Hepatocyte (in vitro differentiated cells): Measurements from ENCODE around the gene ARHGEF12. TPM values are rescaled to one million over a fixed set of nuclear protein-coding genes. Genes with fewer than 3 reads are reported as not detected.

Experiments
- DNase-seq: peaks from one replicate; pipeline ENCODE4 v3.0.0-alpha.2; 2016; ENCODE audit warnings: low spot score
- H2AFZ ChIP-seq: fragments of 200-600 bp; sonication (generic); 2 replicates; pipeline ENCODE4 v1.6.0; 2016; ENCODE audit warnings: antibody characterized with exemption, mild to moderate bottlenecking
- H3K27ac ChIP-seq: fragments of 200-600 bp; sonication (generic); 2 replicates; pipeline ENCODE4 v1.5.1; 2016; ENCODE audit warnings: mild to moderate bottlenecking
- H3K27me3 ChIP-seq: fragments of 200-600 bp; sonication (generic); 2 replicates; pipeline ENCODE4 v1.6.1; 2016
- H3K36me3 ChIP-seq: fragments of 200-600 bp; sonication (generic); replicated peaks from 2 replicates; pipeline ENCODE4 v1.5.1; 2016; ENCODE audit warnings: low read depth; ENCODE audit not compliant: insufficient read depth
- H3K4me1 ChIP-seq: fragments of 200-600 bp; sonication (generic); 2 replicates; pipeline ENCODE4 v1.5.1; 2016; ENCODE audit warnings: mild to moderate bottlenecking, moderate library complexity; ENCODE audit not compliant: insufficient read depth
- H3K4me2 ChIP-seq: fragments of 200-600 bp; sonication (generic); 2 replicates; pipeline ENCODE4 v1.6.0; 2016
- H3K4me3 ChIP-seq: fragments of 200-600 bp; sonication (generic); 2 replicates; pipeline ENCODE4 v1.5.1; 2016; ENCODE audit warnings: mild to moderate bottlenecking
- H3K79me2 ChIP-seq: fragments of 200-600 bp; sonication (generic); 2 replicates; pipeline ENCODE4 v1.6.0; 2017; ENCODE audit warnings: mild to moderate bottlenecking
- H3K9me2 ChIP-seq: fragments of 200-600 bp; sonication (generic); replicated peaks from 2 replicates; pipeline ENCODE4 v1.6.0; 2017; ENCODE audit warnings: mild to moderate bottlenecking; ENCODE audit not compliant: insufficient read depth
- H3K9me3 ChIP-seq: fragments of 200-600 bp; sonication (generic); 2 replicates; pipeline ENCODE4 v1.5.1; 2016; ENCODE audit warnings: low read depth, mild to moderate bottlenecking
- H4K20me1 ChIP-seq: fragments of 200-600 bp; sonication (generic); 2 replicates; pipeline ENCODE4 v1.6.0; 2016; ENCODE audit warnings: mild to moderate bottlenecking; ENCODE audit not compliant: insufficient read depth, poor library complexity, severe bottlenecking
- CTCF ChIP-seq: fragments of 200-600 bp; sonication (generic); IDR thresholded peaks from 2 replicates; pipeline ENCODE4 v1.5.1; 2016; ENCODE audit warnings: antibody characterized with exemption, mild to moderate bottlenecking; ENCODE audit not compliant: poor library complexity
- EZH2 ChIP-seq: fragments of 200-600 bp; sonication (generic); IDR thresholded peaks from 2 replicates; pipeline ENCODE4 v1.6.1; 2016; ENCODE audit warnings: antibody characterized with exemption, mild to moderate bottlenecking, borderline replicate concordance
- EZH2phosphoT487 ChIP-seq: fragments of 200-600 bp; sonication (generic); IDR thresholded peaks from one replicate; pipeline ENCODE4 v1.6.1; 2018; ENCODE audit warnings: antibody characterized with exemption, mild to moderate bottlenecking, low read depth, moderate library complexity; ENCODE audit not compliant: unreplicated experiment, severe bottlenecking
- WGBS: methylation state at CpG from one replicate; pipeline ENCODE4 v1.1.6; 2016; ENCODE audit warnings: low lambda C conversion rate; ENCODE audit errors: missing lambda C conversion rate; 5-methylcytosine and 5-hydroxymethylcytosine counted together
- polyA plus RNA-seq: library from polyadenylated mRNA; unstranded; fragments of >200 nt; fragmentation: Nextera tagmentation; extraction: Ambion mirVana; gene quantifications from 2 replicates; pipeline ENCODE4 v1.2.1, GENCODE V29; 2016
- total RNA-seq: library from RNA; depleted of rRNA; stranded (reverse); fragments of >200 nt; gene quantifications from 2 replicates; pipeline ENCODE4 v1.2.3, GENCODE V29; 2014

Gene ARHGEF12
- total and polyA plus RNA-seq, 2 experiments from 2014 or later: 21.2 to 75.1 TPM

DNA sequence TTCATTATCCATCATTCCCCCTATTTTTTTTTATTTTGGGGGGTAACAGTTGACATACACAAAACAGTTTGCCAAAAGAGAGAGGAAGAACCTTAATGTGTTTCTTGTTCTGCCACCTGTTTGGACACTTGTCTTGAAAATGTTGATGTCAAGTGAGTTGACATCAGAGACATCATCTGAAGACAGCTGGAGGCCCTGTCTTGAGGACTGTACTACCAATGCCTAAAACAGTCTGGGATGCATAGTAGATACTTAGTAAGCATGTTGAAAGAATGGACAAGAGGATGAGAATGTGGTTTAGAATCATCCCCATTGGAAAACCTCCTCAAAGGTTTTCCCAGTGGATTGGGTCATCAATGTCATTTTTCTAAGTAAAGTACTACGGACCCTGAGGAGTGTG is 2.4 kb upstream of the ARHGEF12 start:
- Histone ChIP-seq H3K27me3 (no peaks in the 10 kb centered on the region), H3K27ac (no peak overlapping the region), H3K9me3 (no peaks in the 10 kb centered on the region), H3K36me3 (no peaks in the 10 kb centered on the region), H3K79me2 (peaks cover 21% of the 10 kb centered on the region), H3K4me1 (peaks cover 17% of the 10 kb centered on the region), H2AFZ (no peak overlapping the region), H3K9me2 (no peaks in the 10 kb centered on the region), H3K4me2 (no peak overlapping the region), H3K4me3 (no peak overlapping the region), H4K20me1 (peaks cover 18% of the 10 kb centered on the region)
- 93% methylated on average over 1 of the region's 1 CpG for WGBS
- DNase-seq: no peak
- TF ChIP-seq EZH2phosphoT487 (no peak), CTCF (no peak), EZH2 (no peak)

- TF ChIP-seq CTCF (no peak), EZH2 (no peak), EZH2phosphoT487 (no peak)
- Histone ChIP-seq H2AFZ (no peak overlapping the region), H3K27ac (no peak overlapping the region), H3K4me2 (no peak overlapping the region), H3K27me3 (no peaks in the 10 kb centered on the region), H3K4me3 (no peak overlapping the region), H3K79me2 (peaks cover 27% of the 10 kb centered on the region), H3K9me3 (no peaks in the 10 kb centered on the region), H4K20me1 (peaks cover 24% of the 10 kb centered on the region), H3K36me3 (no peaks in the 10 kb centered on the region), H3K9me2 (no peaks in the 10 kb centered on the region), H3K4me1 (peaks cover 22% of the 10 kb centered on the region)
- DNase-seq: no peak
- WGBS: 53% methylated on average over 1 of the region's 1 CpG
Measured at GRCh38 chr11:120334332-120334731, 1.9 kb upstream of the ARHGEF12 start.

DNA sequence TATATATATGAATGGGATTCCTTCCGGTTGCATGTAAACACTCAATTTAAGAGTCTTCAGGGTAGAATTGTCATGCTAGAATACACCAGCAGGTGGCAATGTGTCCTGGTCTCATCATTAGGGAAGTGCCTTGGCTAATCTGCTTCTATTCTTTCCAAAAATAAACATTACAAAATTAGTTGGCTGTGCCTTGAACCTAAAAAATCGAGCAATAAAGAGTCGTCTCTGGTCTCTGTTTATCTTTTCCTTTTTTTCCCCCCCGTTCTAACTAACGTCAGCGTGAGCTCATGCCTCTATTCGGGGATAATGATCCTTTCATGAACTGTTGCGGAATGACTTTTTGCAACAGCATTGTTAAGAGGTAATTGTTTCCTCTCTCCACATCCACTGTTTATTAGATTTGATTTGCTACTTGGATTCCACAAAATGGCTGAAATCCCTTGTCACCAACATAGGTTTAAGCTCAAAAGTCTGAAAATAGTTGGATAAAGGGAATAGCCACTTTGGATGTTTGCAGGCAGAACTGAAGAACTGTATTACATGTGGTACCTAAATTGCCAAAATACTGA is 1.2 kb upstream of the ARHGEF12 start:
- Histone ChIP-seq H3K9me3 (no peaks in the 10 kb centered on the region), H3K79me2 (peaks cover 33% of the 10 kb centered on the region), H3K9me2 (no peaks in the 10 kb centered on the region), H4K20me1 (peaks cover 30% of the 10 kb centered on the region), H3K4me3 (peak overlapping the region; percentile 46), H3K4me1 (peaks cover 29% of the 10 kb centered on the region), H3K4me2 (peak overlapping the region; percentile 88), H3K27me3 (no peaks in the 10 kb centered on the region), H3K27ac (peak overlapping the region; percentile 99), H3K36me3 (no peaks in the 10 kb centered on the region), H2AFZ (peak overlapping the region; percentile 87)
- peak; percentile 88 for DNase-seq
- TF ChIP-seq EZH2phosphoT487 (no peak), CTCF (peak; percentile 75), EZH2 (no peak)
- WGBS: 2% methylated on average over 8 of the region's 8 CpGs

GRCh38 chr11:120335556-120335907 is 681 bp upstream of the ARHGEF12 start:
- peaks cover 39% of the 10 kb centered on the region for H3K79me2 ChIP-seq
- no peaks in the 10 kb centered on the region for H3K27me3 ChIP-seq
- no peak for TF ChIP-seq EZH2phosphoT487
- no peak for TF ChIP-seq CTCF
- no peak for TF ChIP-seq EZH2
- peak overlapping the region; percentile 46 for H3K4me3 ChIP-seq
- no peaks in the 10 kb centered on the region for H3K9me3 ChIP-seq
- no peaks in the 10 kb centered on the region for H3K36me3 ChIP-seq
- H2AFZ ChIP-seq: peak overlapping the region; percentile 87
- no peaks in the 10 kb centered on the region for H3K9me2 ChIP-seq
- H3K27ac ChIP-seq: peak overlapping the region; percentile 99
- under 1% methylated on average over 19 of the region's 19 CpGs for WGBS
- peaks cover 35% of the 10 kb centered on the region for H4K20me1 ChIP-seq
- DNase-seq: no peak
- H3K4me2 ChIP-seq: peak overlapping the region; percentile 88
- H3K4me1 ChIP-seq: peaks cover 34% of the 10 kb centered on the region
